Measurements from ENCODE around the gene CEACAM19. TPM values are rescaled to one million over a fixed set of nuclear protein-coding genes. Genes with fewer than 3 reads are reported as not detected.

CEACAM19 gene
- total and polyA plus RNA-seq, 2 of the 4 experiments (the other 2 are of a cell fraction), result 0.72 to 9.3 TPM

DNA sequence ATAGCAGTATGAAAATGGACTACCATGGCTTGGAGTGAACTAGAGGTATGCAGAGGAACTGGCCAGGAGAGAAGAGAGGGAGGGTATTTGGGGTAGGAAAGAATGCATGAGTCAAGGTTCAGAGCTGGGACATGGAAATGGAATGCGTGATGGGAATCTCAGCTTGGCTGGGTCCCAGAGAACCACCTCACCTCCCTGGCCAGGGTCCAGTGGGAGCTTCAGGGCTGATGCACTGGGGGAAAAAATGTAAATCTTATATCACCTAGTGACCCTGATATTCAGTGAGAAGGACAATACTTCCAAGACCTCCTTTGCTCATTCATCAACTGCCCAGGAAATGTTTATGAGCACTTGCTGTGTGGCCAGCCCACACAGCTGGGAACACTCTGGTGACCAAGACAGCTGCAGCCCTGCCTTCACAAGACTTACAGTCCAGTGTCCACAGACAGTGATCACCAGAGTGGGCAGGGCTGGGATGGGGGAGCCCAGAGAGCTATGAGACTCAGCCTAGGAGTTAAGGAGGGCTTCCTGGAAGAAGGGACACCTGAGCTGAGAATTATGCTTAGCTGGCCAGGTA is 45.1 kb upstream of the CEACAM19 start (continued):
- TF ChIP-seq, protein P1, sequence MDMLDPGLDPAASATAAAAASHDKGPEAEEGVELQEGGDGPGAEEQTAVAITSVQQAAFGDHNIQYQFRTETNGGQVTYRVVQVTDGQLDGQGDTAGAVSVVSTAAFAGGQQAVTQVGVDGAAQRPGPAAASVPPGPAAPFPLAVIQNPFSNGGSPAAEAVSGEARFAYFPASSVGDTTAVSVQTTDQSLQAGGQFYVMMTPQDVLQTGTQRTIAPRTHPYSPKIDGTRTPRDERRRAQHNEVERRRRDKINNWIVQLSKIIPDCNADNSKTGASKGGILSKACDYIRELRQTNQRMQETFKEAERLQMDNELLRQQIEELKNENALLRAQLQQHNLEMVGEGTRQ (IDR thresholded peaks at IDR 0.05; ENCODE audit: low read depth, low read length), result peak; percentile 52; the same call in 1 of the 2 replicates

DNA sequence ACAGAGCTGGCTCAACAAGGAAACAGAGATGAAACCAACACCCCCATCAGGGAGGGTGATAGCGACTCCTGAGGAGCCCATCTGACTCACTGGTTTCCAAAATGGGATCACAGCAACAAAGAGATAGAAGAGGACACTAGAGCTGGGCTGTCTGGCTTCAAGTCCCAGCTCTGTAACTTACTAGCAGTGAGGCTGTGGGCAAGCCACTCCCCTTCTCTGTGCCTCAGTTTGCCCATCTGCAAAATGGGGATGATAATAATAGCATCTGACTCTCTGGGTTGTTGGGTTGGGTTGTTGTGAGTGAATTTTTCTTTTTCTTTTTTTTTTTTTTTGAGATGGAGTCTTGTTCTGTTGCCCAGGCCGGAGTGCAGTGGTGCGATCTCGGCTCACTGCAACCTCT is 43.7 kb upstream of the CEACAM19 start:
- no CpG with 5 or more reads among the region's 4 CpGs for WGBS, 2 experiments (ENCODE audit: extremely low coverage in 2 of 2, insufficient read length in 1 of 2)
- Histone ChIP-seq H3K23ac (ENCODE audit: low read depth, low read length) (no peak overlapping the region), H3K14ac (replicated peaks; ENCODE audit: low read depth, low read length) (peak overlapping the region; percentile 78), H2AK9ac (replicated peaks; ENCODE audit: low read depth, low read length, poor library complexity) (peak overlapping the region; percentile 33), H3K9ac (ENCODE audit: low read depth, low read length) (no peak overlapping the region), H2BK120ac (ENCODE audit: low read depth, low read length) (peak overlapping the region; percentile 93), H4K8ac (ENCODE audit: low read depth in 2 of 2, low read length in 2 of 2) (peak overlapping the region in 1 of 2 experiments; percentile 86; a peak in 3 of 4 replicates), H3K18ac (ENCODE audit: low read depth, low read length) (peak overlapping the region; percentile 54; the same call in 1 of the 2 replicates), H3K4ac (ENCODE audit: low read depth, low read length) (peak overlapping the region; percentile 93), H3K9me3 (ENCODE audit: control insufficient read depth, insufficient read depth, low read length) (peaks cover 2% of the 10 kb centered on the region; the same call in 1 of the 2 replicates), H2BK20ac (ENCODE audit: low read depth, low read length) (peak overlapping the region; percentile 71), H4K20me1 (ENCODE audit: insufficient read depth, low read length) (no peaks in the 10 kb centered on the region; the same call in 1 of the 2 replicates), H4K5ac (ENCODE audit: low read depth, low read length) (no peak overlapping the region; the same call in 1 of the 2 replicates), H2AFZ (replicated peaks; ENCODE audit: low read length, poor library complexity) (no peak overlapping the region), H2AK5ac (ENCODE audit: low read depth, low read length) (peak overlapping the region; percentile 99), H3K27me3 (ENCODE audit: control insufficient read depth, insufficient read depth, low read length) (no peaks in the 10 kb centered on the region), H3K79me1 (ENCODE audit: low read depth in 1 of 2, low read length in 2 of 2) (no peaks in the 10 kb centered on the region; a peak in 1 of 4 replicates), H2BK15ac (ENCODE audit: low read depth, low read length) (peak overlapping the region; percentile 90; the same call in 1 of the 3 replicates), H3K4me2 (ENCODE audit: low read depth, low read length) (no peak overlapping the region), H2BK5ac (ENCODE audit: low read depth, low read length, poor library complexity, severe bottlenecking) (no peak overlapping the region), H4K91ac (ENCODE audit: insufficient read depth, low read depth, low read length) (peak overlapping the region; percentile 78), H3K36me3 (ENCODE audit: control insufficient read depth, insufficient read depth, low read length) (peaks cover 6% of the 10 kb centered on the region; the same call in 1 of the 2 replicates), H3K27ac (ENCODE audit: insufficient read depth, low read length) (no peak overlapping the region), H3K4me3 (ENCODE audit: insufficient read depth, low read depth, low read length) (no peak overlapping the region), H3K56ac (ENCODE audit: extremely low read depth, insufficient read depth, low read length) (no peak overlapping the region), H3K9me1 (ENCODE audit: insufficient read depth, low read length) (peaks cover 21% of the 10 kb centered on the region), H3K4me1 (ENCODE audit: control insufficient read depth, insufficient read depth, low read length) (peaks cover 15% of the 10 kb centered on the region)
- no TSS peak for BruUV-seq (replicated peaks)
- DNase-seq (no peak), ATAC-seq (ENCODE audit: low read depth) (no peak)
- ChIA-PET CTCF (no interaction called here), POLR2A (ENCODE audit: unreplicated experiment) (no interaction called here)
- dilution Hi-C loops (cut with HindIII; ENCODE audit: low sequenced_read_pairs, unreplicated experiment), result no loop called here
- TF ChIP-seq RCOR1 (IDR thresholded peaks at IDR 0.05; ENCODE audit: insufficient replicate concordance, low read length) (no peak), POLR2A (IDR thresholded peaks at IDR 0.05; ENCODE audit: low read depth, low read length) (no peak), MAFK (IDR thresholded peaks at IDR 0.05; ENCODE audit: low read depth, low read length) (no peak), NFE2L2 (IDR thresholded peaks at IDR 0.05; ENCODE audit: low read depth, low read length) (no peak), MXI1 (IDR thresholded peaks at IDR 0.05; ENCODE audit: borderline replicate concordance, low read depth, low read length) (no peak), FOS (IDR thresholded peaks at IDR 0.05; ENCODE audit: low read depth, low read length) (no peak), MAZ (IDR thresholded peaks at IDR 0.05; ENCODE audit: borderline replicate concordance, low read depth, low read length) (no peak)
- TF ChIP-seq, protein P1 (IDR thresholded peaks at IDR 0.05; ENCODE audit: low read depth, low read length), result no peak
- in situ Hi-C loops (cut with MboI; ENCODE audit: low sequenced_read_pairs), result no loop called here
- intact Hi-C loops (cut with micrococcal nuclease), result no loop called here

All from IMR-90 (cell line).